ENCODE data around the gene MYCT1.
A peak's percentile ranks its signal among the peaks of the same experiment; 100 is the strongest.

The MYCT1 gene

GRCh38 chr6:152748843-152749242 is 51.1 kb downstream of the MYCT1 start:
- Histone ChIP-seq H3K27me3 (no peaks in the 10 kb centered on the region), H3K4me3 (ENCODE audit: low read depth, low read length) (no peak overlapping the region), H3K9me3 (no peaks in the 10 kb centered on the region), H3K4me1 (peaks cover 22% of the 10 kb centered on the region), H3K36me3 (no peaks in the 10 kb centered on the region)
- DNase-seq: no peak
- peak; percentile 41; the same call in 1 of the 2 replicates for TF ChIP-seq CTCF (IDR thresholded peaks at IDR 0.05; ENCODE audit: low read depth, low read length)

- no peaks in the 10 kb centered on the region for H3K36me3 ChIP-seq
- TF ChIP-seq CTCF (IDR thresholded peaks at IDR 0.05; ENCODE audit: low read depth, low read length): no peak
- DNase-seq: no peak
- no peaks in the 10 kb centered on the region for H3K9me3 ChIP-seq
- H3K4me1 ChIP-seq: peaks cover 22% of the 10 kb centered on the region
- H3K4me3 ChIP-seq (ENCODE audit: low read depth, low read length): no peak overlapping the region
- no peaks in the 10 kb centered on the region for H3K27me3 ChIP-seq
Measured at GRCh38 chr6:152749336-152749735, 51.6 kb downstream of the MYCT1 start.

GRCh38 chr6:152750694-152751093 is 53.0 kb downstream of the MYCT1 start, which contains the start of gene VIP:
Gene VIP (plus strand): TSS chr6:152750797. CDS start chr6:152752178, 1,381 bp downstream.
- Histone ChIP-seq H3K9me3 (no peaks in the 10 kb centered on the region), H3K36me3 (no peaks in the 10 kb centered on the region), H3K27me3 (no peaks in the 10 kb centered on the region), H3K4me1 (peaks cover 22% of the 10 kb centered on the region), H3K4me3 (ENCODE audit: low read depth, low read length) (peak within 1 kb of the TSS; percentile 49)
- DNase-seq: peak; percentile 44
- no peak for TF ChIP-seq CTCF (IDR thresholded peaks at IDR 0.05; ENCODE audit: low read depth, low read length)

DNA sequence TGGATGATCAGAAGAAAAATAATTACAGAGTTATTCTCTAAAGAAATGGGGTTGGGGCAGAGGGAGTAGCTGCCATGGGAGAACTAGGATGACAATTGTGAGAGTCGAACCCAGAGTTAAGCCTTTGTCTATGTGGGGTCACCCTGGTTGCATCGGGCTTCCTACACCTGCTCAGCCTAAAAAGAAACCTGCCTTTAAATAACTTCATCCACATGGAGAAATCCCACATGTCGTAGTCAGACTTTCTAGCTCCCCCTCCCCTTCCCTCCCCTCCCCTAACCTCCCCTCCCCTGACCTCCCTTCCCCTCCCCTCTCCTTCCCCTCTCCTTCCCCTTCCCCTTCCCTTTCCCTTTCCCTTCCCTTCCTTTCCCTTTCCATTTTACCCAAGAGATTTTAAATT is 67.6 kb downstream of the MYCT1 start:
- H3K9me3 ChIP-seq: no peaks in the 10 kb centered on the region
- peaks cover 5% of the 10 kb centered on the region for H3K4me1 ChIP-seq
- TF ChIP-seq CTCF (IDR thresholded peaks at IDR 0.05; ENCODE audit: low read depth, low read length): no peak
- no peaks in the 10 kb centered on the region for H3K36me3 ChIP-seq
- H3K4me3 ChIP-seq (ENCODE audit: low read depth, low read length): no peak overlapping the region
- no peak for DNase-seq
- no peaks in the 10 kb centered on the region for H3K27me3 ChIP-seq

GRCh38 chr6:152769159-152769558 is 71.5 kb downstream of the MYCT1 start:
- H3K36me3 ChIP-seq: no peaks in the 10 kb centered on the region
- TF ChIP-seq CTCF (IDR thresholded peaks at IDR 0.05; ENCODE audit: low read depth, low read length): no peak
- no peaks in the 10 kb centered on the region for H3K9me3 ChIP-seq
- DNase-seq: no peak
- peaks cover 5% of the 10 kb centered on the region for H3K4me1 ChIP-seq
- no peak overlapping the region for H3K4me3 ChIP-seq (ENCODE audit: low read depth, low read length)
- H3K27me3 ChIP-seq: no peaks in the 10 kb centered on the region

- no peak for DNase-seq
- H3K36me3 ChIP-seq: no peaks in the 10 kb centered on the region
- H3K4me1 ChIP-seq: peaks cover 7% of the 10 kb centered on the region
- H3K9me3 ChIP-seq: no peaks in the 10 kb centered on the region
- no peaks in the 10 kb centered on the region for H3K27me3 ChIP-seq
- no peak overlapping the region for H3K4me3 ChIP-seq (ENCODE audit: low read depth, low read length)
- TF ChIP-seq CTCF (IDR thresholded peaks at IDR 0.05; ENCODE audit: low read depth, low read length): no peak
Measured at GRCh38 chr6:152769993-152770392, 72.3 kb downstream of the MYCT1 start.

All from BE2C (cell line).